ENCODE results near the gene MORN5.

The MORN5 gene

DNA sequence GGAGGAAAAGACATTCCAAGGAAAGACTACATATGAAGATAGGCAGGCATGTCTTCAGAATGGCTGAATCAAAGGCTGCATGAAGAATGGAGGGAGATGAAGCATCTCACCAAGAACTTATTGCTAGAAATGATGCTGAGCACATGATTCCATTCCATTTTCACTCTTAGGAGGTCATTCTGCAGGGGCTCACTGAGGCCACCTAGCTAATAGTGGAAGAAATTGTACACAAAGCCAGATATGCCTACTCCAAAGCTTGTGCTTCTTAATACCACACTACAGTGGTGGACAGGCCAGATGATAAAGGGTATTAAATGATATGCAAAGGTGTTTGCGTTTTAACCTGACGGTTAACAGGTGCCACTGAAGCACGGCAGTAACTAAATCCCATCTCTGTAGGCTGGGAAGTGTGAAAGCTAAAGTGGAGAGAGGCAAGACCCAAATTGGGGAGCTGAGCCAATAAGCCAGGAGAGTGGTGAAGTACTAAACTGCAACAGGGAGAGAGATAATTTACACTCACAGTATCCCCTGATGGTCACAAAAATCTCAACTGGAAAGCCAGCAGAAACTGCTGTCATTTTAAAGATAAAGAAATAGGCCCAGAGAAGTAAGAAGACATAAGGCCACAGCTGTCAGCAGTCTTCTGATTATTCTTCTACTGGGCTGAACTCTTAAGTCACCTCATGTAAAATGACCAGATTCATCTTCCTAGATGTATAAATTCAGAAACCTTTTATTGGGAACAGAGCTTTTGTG, 14.7 kb upstream of the MORN5 start:
- no peak for FAIRE-seq

DNA sequence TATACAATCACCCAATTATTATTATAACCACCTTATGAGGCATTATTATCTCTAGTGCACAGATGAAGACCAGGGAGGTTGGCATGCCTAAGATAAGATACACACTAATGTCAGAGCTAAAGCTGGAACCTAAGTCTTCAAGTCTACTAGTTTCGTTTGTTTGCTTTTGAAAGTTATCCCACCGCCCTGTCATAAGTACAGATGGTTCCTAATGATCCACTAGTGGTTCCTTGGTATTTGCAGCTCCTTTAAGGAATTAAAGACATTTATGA, 14.2 kb upstream of the MORN5 start:
- no peak for FAIRE-seq

DNA sequence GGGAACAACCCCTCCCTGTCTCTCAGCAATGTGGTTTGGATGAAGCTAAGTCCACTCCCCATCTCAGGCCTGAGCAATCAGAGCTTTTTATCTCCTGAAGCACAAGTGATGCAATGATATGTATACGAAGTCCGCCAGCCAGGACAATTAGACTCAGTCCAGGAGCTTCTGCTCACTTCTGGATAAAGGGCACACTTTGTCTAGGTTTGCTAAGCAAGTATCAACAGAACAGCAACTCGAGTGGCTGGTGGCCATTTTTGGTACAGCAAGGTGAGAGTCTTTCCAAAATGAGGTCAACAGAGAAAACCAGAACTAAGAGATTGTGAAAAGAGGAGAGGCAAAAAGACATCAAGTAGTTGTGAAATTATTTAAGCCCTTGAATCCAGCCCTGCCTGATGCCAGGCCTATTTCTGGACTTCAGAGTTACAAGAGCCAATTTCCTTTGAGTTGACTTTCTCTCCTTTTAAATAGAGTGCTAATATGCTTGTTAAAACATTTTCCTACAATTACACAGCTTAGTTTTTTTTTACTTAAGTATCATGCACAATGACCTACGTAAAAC, 8.4 kb upstream of the MORN5 start:
- no peak for FAIRE-seq

DNA sequence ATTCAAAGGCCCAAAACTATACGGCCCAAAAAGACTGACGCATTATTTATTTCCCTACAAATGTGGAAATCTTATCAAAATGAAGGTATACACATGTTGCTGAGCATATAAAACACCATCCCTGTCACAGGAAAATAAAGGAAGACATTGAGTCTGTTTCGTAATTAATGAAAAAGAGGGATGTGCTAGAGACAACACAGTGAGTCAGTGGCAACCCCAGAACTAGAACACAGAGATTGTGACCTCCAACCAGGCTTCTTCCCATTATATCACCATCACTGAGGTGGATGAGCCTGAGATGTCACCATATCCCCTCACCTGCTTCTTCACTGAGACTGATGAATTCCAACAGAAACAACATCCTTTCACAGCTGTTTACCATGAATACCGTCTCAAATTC, 3.9 kb upstream of the MORN5 start:
- no peak for FAIRE-seq

DNA sequence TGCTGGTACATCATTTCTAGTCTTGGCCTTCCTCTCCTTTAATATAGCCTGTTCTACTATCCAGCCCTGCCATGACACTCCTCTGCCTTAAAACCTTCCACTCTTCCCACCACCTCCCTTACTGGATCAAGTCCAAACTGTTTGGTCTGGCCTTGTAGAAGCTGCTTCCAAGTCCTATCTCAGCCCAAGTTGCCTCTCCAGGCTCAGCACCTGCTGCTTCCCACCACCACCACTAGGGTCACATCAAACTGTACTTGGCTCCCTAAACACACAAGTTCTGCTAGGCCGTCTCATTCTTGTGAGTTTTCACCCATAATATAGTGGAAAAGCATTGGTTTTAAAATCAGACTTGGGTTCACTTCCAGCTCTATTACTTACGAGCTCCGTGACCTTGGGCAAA, 1.5 kb upstream of the MORN5 start:
- FAIRE-seq, result no peak

DNA sequence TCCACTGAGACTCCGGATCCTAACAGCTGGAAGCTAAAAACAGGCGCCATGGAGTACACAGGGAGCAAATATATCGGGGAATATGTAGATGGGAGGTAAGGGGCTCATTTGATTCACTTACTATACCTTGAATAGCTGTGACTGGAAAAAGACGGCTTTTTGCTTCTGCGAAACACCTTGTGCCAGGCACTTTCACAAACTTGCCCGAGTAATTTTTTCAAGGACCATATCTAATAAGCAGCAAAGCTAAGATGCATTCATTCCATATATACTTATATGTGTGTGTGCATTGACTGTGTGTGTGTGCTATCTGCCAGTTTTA, 178 bp downstream of the MORN5 start:
- no peak for FAIRE-seq

DNA sequence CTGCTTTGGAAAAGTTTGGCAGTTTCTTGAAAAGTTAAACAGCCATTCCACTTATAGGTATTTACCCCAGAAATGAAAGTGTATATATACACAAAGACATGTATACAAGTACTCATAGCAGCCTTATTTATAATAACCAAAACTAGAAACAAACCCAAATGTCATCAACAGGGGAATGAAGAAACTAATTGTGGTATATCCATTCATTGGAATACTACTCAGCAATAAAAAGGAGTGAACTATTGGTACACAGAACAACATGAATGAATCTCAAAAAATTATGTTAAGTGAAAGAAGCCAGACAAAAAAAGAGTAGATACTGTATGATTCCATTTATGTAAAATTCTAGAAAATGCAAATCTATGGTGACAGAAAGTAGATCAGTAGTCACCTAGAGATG, 2.7 kb downstream of the MORN5 start:
- FAIRE-seq, result no peak

DNA sequence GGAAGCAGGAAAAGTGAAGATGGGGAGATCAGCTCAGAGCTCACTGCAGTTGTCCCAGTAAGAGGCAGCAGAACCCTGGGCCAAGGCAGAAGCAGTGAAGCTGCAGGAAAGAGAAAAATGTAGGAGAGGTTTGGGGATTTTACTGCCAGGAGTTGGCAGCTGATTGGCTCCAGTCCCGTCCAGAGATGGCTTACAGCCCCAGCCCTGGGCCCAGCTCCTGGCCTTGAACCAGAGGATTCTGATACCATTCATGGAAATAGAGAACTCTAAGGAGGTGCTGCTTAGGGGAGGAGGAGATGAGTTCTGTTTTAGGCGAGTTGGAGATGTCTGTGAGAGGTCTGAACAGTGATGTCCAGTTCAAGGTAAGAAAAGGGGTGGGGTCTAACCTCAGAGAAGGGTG, 4.6 kb downstream of the MORN5 start:
- no peak for FAIRE-seq

DNA sequence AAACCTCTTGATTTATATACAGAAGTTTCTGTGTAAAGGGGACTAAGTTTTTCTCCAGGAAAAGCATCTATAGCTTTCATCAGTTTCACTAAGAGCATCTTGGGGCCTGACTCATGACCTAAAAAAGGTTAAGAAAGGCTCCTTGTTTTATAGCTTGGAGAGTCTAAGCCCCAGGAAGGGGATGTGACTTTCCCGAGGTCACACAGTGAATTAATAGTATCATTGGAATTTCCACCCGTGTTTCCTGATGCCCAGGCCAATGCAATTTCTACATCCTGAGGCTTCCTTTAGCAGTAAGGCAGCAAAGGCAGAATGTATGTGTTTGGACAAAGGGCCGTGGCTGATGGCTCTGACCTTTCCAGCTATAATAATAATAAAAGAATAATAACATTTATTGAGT, 8.6 kb downstream of the MORN5 start:
- FAIRE-seq, result no peak

DNA sequence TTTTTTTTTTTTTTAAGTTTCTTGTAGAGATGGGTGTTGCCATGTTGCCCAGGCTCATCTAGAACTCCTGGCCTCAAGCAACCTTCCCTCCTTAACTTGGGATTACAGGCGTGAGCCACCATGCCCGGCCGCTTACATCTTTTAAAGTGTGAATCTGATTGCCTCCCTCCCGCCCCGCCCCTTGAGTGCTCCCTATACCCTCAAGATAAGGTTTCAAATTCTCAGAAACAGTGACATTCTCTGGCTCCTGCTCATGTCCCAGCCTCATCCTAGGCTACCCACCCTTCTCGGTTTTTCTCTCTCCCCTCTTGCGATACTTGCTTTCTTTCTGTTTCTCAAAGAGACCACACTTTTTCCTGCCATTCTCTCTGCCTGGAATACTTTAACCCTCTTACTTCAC, 12.4 kb downstream of the MORN5 start:
- no peak for FAIRE-seq

DNA sequence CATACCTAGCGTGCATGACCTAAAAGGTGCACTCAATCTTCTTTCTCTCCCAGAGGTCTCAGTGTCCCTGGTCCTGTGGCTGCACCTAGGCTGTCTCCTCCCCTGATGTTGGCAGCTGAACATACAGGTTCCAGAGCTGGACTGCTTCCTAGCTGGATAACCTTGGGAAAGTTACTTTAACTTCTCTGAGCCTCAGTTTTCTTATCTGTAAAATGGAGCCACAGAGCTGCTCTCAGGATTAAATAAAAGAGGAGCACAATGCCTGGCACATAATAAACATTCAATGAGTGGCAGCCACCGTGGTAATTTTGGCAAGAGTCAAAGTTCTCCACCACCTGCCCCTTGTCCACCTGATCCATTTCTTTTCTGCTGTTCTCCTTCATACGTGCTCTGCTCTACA, 14.0 kb downstream of the MORN5 start:
- no peak for FAIRE-seq

DNA sequence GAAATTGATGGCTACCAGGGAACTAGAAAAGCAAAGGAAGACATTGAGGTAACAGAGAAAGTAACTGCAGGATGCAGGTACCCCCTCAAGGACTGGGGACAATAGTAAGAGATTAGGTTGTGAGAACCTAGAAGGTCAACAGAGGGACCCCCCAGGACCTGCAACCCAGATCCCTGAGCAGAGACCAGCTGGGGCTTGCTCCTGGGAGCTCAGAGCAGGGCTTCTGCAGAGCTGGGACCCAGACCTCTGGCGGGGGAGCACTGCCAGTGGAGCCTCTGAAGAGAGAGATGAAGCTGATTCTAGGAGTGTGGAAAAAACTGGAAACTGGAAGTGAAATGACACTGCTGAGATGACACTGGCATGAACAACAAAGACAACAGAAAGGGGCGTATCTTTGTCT, 17.2 kb downstream of the MORN5 start:
- FAIRE-seq, result no peak

DNA sequence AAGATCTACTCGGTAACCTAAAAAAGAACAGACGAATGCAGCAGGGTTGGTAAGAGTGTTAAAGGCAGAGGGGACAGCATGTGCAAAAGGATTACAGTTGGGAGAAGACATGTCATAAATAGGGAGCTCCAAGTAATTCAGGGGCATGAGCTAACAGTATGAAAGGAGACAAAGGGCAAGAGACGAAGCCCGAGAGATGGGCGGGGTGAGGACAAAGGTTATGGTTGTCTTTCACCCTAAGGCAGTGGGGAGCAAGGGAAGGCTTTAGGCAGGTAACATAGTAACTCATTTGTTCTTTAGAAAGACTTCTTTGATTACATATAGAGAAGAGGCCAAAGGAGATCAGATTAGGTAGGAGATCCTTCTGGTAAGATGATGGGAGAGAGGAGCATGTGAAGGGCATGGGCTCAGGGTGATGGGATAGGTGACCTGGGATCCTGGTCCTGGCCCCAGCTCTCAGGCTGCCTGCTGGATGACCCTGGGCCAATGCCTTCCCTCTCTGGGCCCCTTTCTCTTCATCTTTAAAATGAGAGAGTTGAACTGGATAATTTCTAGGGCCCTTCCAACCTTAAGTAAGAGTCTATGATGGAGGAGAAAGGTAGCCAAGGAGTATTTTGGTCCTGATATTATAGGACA, 19.5 kb downstream of the MORN5 start:
- no peak for FAIRE-seq

DNA sequence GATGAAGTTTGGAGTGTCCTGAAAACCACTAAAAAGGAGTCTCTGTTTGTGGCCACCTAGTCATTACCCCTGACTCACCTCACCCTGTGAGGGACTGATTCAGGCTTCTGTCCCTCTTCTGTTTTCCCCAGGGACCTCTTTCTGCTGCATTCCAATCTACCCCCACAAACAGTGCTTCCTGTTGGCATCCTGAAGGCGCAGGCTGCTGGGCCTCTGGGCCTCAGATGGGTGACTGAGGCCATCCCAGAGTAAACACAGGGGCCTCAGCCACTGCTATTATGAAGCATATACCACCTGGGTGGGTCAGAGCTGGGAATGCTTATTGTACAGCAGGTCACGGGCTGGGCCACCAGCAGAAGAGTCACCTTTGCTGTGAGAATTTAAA, 20.0 kb downstream of the MORN5 start:
- FAIRE-seq, result no peak

DNA sequence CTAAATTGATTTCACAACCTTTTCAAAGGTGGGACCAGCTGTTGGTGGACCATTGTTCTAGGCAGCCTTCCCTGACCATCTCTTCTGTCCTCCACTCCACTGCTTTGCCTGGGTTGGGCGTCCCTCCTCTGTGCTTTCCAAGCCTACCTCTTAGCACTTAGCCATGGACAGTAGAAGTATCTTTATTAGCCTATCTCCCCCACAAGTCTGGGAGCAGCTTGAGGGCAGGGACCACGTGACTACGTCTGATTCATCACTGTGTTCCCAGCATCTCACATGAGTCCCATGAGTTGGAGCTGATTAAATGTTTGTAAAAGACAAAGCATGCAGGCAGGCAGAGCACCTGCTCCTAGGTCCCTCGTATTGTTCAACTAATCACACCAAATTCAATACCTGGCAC, 20.9 kb downstream of the MORN5 start:
- no peak for FAIRE-seq

DNA sequence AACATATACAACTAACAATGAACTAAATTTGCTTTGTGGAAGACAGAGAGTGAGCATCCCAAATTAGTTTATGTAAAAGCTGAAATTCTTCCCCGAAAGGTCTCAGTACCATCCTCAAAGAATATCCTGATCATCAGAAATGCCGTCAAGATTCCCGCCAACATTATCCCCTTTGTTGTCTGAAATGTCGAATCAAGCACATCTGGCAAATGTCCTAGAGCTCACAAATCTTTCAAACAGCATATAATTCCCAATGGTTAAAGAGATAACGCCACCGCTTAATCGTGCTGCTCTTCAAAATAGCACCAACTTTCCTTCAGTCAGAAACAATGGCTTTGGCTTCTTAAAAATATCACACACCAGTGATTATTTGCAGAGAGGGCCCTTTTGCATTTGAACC, 23.8 kb downstream of the MORN5 start:
- no peak for FAIRE-seq

DNA sequence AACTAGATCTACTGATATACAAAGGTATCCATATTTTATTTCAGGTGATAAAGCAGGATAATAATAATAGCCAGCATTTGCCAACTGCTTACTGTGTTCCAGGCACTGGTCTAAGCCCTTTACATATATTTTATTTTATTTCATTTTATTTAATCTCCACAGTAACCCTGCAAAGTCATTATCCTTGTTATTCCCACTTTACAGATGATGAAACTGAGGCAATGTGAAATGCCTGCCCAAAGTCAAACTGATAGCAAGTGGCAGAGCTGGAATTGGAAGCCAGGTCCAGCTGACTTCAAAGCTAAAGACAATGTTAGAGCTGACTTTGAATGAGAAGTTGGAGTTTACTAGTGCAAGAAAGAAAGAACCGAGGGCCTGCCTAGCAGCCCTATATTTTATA, 24.8 kb downstream of the MORN5 start:
- no peak for FAIRE-seq

DNA sequence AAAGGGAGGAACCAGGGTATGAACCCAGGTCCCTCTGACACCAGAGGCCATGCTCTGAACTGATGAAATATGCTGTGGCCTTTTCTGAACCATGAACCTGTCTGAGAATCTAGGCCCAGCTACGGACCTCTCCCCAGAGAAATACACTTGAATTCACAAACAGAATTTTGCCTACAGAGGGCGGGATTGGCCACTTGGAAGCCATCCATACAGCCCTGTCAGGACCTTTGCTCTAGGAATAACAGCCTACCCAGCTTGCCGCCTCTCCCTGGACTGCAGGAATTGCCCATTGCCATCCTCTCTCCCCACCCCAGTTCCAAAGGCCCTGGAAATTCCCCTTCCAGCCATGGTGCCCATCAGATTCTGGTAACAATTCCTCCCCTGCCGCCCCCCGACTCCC, 26.6 kb downstream of the MORN5 start:
- FAIRE-seq, result no peak

DNA sequence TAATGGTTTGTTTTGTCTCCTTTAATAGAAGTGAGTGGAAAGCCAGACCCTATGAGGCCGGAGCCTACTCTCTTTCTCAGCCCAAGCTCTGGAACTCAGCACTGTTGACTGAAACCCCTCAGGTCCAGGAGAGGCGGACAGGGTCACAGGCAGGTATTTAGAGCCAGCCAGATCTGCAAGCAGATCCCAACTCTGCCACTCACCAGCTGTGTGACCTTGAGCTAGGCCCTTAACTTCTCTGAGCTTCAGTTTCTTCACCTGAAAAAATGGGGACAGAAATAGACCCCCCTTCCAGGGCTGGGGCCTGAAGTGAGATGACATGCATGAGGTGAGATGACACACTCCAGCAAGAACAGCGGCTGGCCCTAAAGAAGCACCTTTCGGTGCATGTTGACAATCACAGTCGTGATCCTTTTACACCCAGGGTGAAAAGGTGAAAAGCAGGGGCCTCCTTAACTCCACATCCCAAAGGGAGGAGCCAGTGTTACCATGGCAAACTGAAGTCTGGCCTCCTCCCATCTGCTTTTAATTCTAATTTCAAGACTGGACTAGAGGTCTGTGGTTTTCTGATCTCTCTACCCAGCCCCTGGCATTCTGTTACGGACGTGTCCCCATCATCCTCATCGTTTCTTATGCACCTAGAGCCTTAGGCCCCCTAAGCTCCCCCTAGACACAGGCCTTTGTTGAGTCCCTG, 27.2 kb downstream of the MORN5 start:
- FAIRE-seq, result no peak

DNA sequence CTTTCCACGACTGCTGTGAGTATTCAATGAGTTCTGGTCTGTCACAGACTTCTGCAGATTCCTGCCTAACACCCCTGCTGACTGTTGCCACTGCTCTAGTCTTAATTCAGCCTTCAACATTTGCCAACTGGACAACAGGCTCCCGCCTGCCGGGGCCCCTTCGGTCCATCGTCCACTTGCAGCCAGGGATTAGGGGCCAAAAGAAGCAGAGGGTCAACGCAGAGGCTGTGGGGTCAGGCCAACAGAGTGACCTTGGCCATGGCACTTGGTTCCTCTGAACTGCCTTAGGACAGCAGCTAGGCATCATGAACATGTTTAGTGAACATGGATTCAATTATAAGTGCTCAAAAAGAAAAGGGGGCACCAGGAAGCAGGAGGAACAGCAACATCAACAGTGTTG, 28.7 kb downstream of the MORN5 start:
- no peak for FAIRE-seq

DNA sequence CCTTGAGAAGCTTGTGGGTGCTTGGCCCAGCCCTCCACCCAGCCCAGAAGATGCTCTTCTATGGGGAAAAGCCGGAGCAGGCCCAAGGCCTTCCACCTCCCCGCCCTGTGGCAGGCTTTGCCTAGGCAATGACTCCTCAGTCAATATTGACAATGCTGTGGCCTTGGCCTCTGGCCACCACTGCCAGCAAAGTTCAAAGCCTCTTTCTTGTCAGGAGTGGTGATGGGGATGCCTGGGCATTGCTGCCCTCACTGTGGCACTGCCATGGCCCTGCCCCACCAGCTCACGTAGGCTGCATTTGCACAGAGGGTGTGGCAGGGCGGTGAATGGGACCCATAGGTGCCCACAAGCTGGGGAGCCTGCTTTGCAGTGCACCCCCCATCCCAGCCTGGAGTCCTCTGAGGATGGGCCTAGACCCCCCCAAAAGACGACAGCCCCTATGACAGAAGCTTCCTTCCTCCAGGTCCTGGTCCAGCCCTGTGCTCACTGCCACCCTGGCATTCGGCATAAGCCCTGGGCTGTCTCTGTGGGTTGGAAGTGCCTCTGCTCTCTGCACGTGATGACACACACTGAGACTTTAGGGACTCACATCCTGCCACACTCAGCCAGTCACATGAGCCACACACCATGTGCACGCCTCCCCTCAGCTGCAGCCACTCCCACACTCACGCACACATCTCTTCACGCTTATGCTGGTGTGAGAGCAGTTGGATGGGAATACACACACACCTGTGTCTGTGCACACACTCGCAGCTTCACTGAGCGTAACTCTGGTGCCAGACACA, 31.1 kb downstream of the MORN5 start:
- no peak for FAIRE-seq

DNA sequence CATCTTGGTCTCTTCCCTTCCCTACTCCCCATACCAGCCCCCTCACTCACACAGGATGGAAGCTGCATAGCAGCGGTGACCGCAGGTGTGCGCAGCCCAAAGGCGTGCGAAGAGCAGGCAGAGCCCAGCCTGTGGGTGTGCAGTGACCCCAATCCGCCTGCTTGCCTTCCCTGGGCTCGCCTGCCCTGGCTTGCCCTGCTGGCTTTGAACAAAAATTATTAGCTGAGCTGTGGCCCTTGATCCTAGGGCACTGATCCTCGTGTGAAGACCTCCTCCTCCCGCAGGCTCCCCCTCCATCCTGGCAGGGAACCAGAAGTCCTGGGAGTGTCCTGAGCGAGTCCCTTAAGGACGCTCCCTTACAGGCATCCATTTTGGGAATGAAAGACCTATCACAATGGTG, 31.9 kb downstream of the MORN5 start:
- no peak for FAIRE-seq

DNA sequence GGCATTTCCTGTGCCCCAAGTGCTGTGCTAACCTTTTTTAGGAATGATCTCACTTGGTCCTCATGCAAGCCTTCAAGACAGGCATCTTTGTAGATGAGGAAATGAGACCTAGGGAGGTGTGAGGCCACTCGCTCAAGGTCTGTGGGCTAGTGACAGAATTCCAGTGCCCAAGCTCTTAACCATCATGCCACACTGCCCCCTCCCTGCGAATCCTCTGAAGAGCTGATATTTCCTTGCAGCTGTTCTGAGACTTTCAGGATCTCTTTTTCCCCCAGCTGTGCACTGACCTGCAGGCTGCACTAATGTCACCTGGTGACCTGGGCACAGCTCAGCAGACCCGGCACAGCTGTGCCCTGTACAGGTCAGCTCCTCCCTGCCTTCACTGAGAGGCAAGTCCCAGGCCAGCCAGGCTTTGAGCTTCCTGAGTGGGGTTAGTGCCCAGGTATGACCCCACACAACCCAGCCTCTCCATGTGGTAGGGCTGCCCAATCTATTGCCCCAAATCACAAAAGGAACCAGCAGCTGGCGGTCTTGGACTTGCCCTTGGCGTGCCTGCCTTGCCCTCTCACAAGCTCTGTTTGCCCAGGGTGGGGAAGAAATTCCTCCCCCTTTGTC, 32.7 kb downstream of the MORN5 start:
- no peak for FAIRE-seq

Data from TTC549 (cell line).